ENCODE data around the gene NCOA5.

- TF ChIP-seq, protein P1, sequence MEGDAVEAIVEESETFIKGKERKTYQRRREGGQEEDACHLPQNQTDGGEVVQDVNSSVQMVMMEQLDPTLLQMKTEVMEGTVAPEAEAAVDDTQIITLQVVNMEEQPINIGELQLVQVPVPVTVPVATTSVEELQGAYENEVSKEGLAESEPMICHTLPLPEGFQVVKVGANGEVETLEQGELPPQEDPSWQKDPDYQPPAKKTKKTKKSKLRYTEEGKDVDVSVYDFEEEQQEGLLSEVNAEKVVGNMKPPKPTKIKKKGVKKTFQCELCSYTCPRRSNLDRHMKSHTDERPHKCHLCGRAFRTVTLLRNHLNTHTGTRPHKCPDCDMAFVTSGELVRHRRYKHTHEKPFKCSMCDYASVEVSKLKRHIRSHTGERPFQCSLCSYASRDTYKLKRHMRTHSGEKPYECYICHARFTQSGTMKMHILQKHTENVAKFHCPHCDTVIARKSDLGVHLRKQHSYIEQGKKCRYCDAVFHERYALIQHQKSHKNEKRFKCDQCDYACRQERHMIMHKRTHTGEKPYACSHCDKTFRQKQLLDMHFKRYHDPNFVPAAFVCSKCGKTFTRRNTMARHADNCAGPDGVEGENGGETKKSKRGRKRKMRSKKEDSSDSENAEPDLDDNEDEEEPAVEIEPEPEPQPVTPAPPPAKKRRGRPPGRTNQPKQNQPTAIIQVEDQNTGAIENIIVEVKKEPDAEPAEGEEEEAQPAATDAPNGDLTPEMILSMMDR (IDR thresholded peaks at IDR 0.05) = no peak
- TF ChIP-seq POLR2A (IDR thresholded peaks at IDR 0.05) (no peak), POLR2AphosphoS5 (IDR thresholded peaks at IDR 0.05) (no peak), EP300 (IDR thresholded peaks at IDR 0.05) (no peak)
Observed at GRCh38 chr20:46126440-46127056, 36.8 kb upstream of the NCOA5 start.
